SU-DHL-6 (cell line): ENCODE data around the gene DOCK1.

Source experiments
- H2AFZ ChIP-seq: fragments of 200-600 bp; sonication (generic); 2 replicates; pipeline ENCODE4 v1.6.1; 2014; ENCODE audit warnings: low read depth, mild to moderate bottlenecking, moderate library complexity, mixed read lengths, antibody characterized with exemption, low read length; ENCODE audit not compliant: severe bottlenecking
- H3F3A ChIP-seq: fragments of 200-600 bp; shearing (Covaris generic); 2 replicates; pipeline ENCODE4 v1.6.0; 2016; ENCODE audit warnings: antibody characterized with exemption, mild to moderate bottlenecking; ENCODE audit not compliant: insufficient read depth
- H3K27ac ChIP-seq: fragments of 200-600 bp; sonication (generic); 2 replicates; pipeline ENCODE4 v1.5.1; 2016; ENCODE audit warnings: low read depth, mild to moderate bottlenecking, low read length, moderate library complexity, mixed read lengths
- H3K27me3 ChIP-seq: fragments of 200-600 bp; sonication (generic), shearing (Covaris generic); 2 replicates; pipeline ENCODE4 v1.6.0; 2014; ENCODE audit warnings: mild to moderate bottlenecking, low read length
- H3K36me3 ChIP-seq: fragments of 200-600 bp; sonication (generic); 2 replicates; pipeline ENCODE4 v1.6.1; 2014; ENCODE audit warnings: mild to moderate bottlenecking, low read length, mixed read lengths
- H3K4me2 ChIP-seq: fragments of 300-600, 200-600 bp; shearing (Covaris generic), sonication (generic); 2 replicates; pipeline ENCODE4 v1.6.0; 2014; ENCODE audit warnings: low read length, low read depth, mild to moderate bottlenecking; ENCODE audit not compliant: poor library complexity, severe bottlenecking
- H3K4me3 ChIP-seq: fragments of 200-600 bp; sonication (generic); 2 replicates; pipeline ENCODE4 v1.5.1; 2014; ENCODE audit warnings: antibody characterized with exemption, low read length, mild to moderate bottlenecking, mixed read lengths; ENCODE audit not compliant: insufficient read depth, poor library complexity, severe bottlenecking
- H3K79me2 ChIP-seq: fragments of 200-600 bp; sonication (generic); 2 replicates; pipeline ENCODE4 v1.6.1; 2014; ENCODE audit warnings: mild to moderate bottlenecking, low read length, moderate library complexity; ENCODE audit not compliant: insufficient read depth
- H3K9ac ChIP-seq: fragments of 200-600 bp; sonication (generic); 2 replicates; pipeline ENCODE4 v1.7.0; 2014; ENCODE audit warnings: mild to moderate bottlenecking, low read length
- H3K9me2 ChIP-seq: fragments of 200-600 bp; sonication (generic); replicated peaks from 2 replicates; pipeline ENCODE4 v1.6.1; 2014; ENCODE audit warnings: low read length; ENCODE audit not compliant: insufficient read depth
- H3K9me3 ChIP-seq: fragments of 200-600 bp; sonication (generic); 2 replicates; pipeline ENCODE4 v1.6.1; 2014; ENCODE audit warnings: low read length, mixed read lengths; ENCODE audit not compliant: insufficient read depth
- H4K20me1 ChIP-seq: fragments of 200-600 bp; sonication (generic); 2 replicates; pipeline ENCODE4 v1.6.1; 2014; ENCODE audit warnings: low read depth, mild to moderate bottlenecking, antibody characterized with exemption, low read length, moderate library complexity, mixed read lengths
- CTCF ChIP-seq: fragments of 200-600 bp; sonication (generic); IDR thresholded peaks from one replicate; pipeline ENCODE4 v1.5.1; 2017; ENCODE audit warnings: antibody characterized with exemption, mild to moderate bottlenecking, low read length, moderate library complexity; ENCODE audit not compliant: insufficient read depth, poor library complexity, severe bottlenecking
- EZH2phosphoT487 ChIP-seq: fragments of 200-600 bp; sonication (generic), shearing (Covaris generic); conservative IDR thresholded peaks from 2 replicates; pipeline ENCODE4 v1.6.1; 2018; ENCODE audit warnings: mild to moderate bottlenecking, antibody characterized with exemption, low read length, moderate library complexity, mixed read lengths

DOCK1 gene

GRCh38 chr10:126908729-126909128 lies 3.5 kb downstream of the DOCK1 start:
- H3K36me3 ChIP-seq: no peaks in the 10 kb centered on the region
- H3K27me3 ChIP-seq: no peaks in the 10 kb centered on the region
- H3K4me3 ChIP-seq: no peak overlapping the region
- no peaks in the 10 kb centered on the region for H3K9me2 ChIP-seq
- H3K9me3 ChIP-seq: no peaks in the 10 kb centered on the region
- no peak overlapping the region for H3K9ac ChIP-seq
- no peak overlapping the region for H3K27ac ChIP-seq
- no peaks in the 10 kb centered on the region for H3F3A ChIP-seq
- no peak overlapping the region for H3K4me2 ChIP-seq
- H3K79me2 ChIP-seq: no peaks in the 10 kb centered on the region
- no peaks in the 10 kb centered on the region for H4K20me1 ChIP-seq
- no peak for TF ChIP-seq CTCF
- H2AFZ ChIP-seq: no peak overlapping the region

- TF ChIP-seq CTCF (no peak), EZH2phosphoT487 (no peak)
- Histone ChIP-seq H4K20me1 (no peaks in the 10 kb centered on the region), H2AFZ (no peak overlapping the region), H3K36me3 (no peaks in the 10 kb centered on the region), H3K4me2 (no peak overlapping the region), H3K27ac (no peak overlapping the region), H3K27me3 (no peaks in the 10 kb centered on the region), H3K9me3 (no peaks in the 10 kb centered on the region), H3K79me2 (no peaks in the 10 kb centered on the region), H3K9ac (no peak overlapping the region), H3K9me2 (no peaks in the 10 kb centered on the region), H3K4me3 (no peak overlapping the region), H3F3A (no peaks in the 10 kb centered on the region)
Observed at GRCh38 chr10:126909147-126909546, 3.9 kb downstream of the DOCK1 start.

GRCh38 chr10:126910196-126910595 lies 5.0 kb downstream of the DOCK1 start:
- TF ChIP-seq CTCF (no peak), EZH2phosphoT487 (no peak)
- Histone ChIP-seq H4K20me1 (no peaks in the 10 kb centered on the region), H3K36me3 (no peaks in the 10 kb centered on the region), H3K4me3 (no peak overlapping the region), H3K9ac (no peak overlapping the region), H3K79me2 (no peaks in the 10 kb centered on the region), H3F3A (no peaks in the 10 kb centered on the region), H3K9me2 (no peaks in the 10 kb centered on the region), H3K9me3 (no peaks in the 10 kb centered on the region), H3K27ac (no peak overlapping the region), H3K27me3 (no peaks in the 10 kb centered on the region), H2AFZ (no peak overlapping the region), H3K4me2 (no peak overlapping the region)

- Histone ChIP-seq H3K4me2 (no peak overlapping the region), H3K79me2 (no peaks in the 10 kb centered on the region), H3K4me3 (no peak overlapping the region), H3K27me3 (no peaks in the 10 kb centered on the region), H3K9me2 (no peaks in the 10 kb centered on the region), H4K20me1 (no peaks in the 10 kb centered on the region), H3F3A (no peaks in the 10 kb centered on the region), H3K27ac (no peak overlapping the region), H3K9ac (no peak overlapping the region), H2AFZ (no peak overlapping the region), H3K9me3 (no peaks in the 10 kb centered on the region), H3K36me3 (no peaks in the 10 kb centered on the region)
- no peak for TF ChIP-seq CTCF
- TF ChIP-seq EZH2phosphoT487: no peak
Observed at GRCh38 chr10:126910798-126911197, 5.6 kb downstream of the DOCK1 start.
